ENCODE results near the gene ACSL3.

Gene ACSL3

GRCh38 chr2:222920657-222921186 is 59.9 kb downstream of the ACSL3 start:
- TF ChIP-seq CTCF (IDR thresholded peaks at IDR 0.05; ENCODE audit: control extremely low read depth, extremely low read depth, low read depth, missing control alignments) = no peak
- POLR2A ChIA-PET = no interaction called here
- CTCF ChIA-PET = interaction anchor here (1.0 to 1.3 kb wide), 2 partner anchors 11 to 18 kb away, joined by 3 to 7 read pairs; no protein-coding TSS in a partner anchor

GRCh38 chr2:222922019-222922800 is 61.4 kb downstream of the ACSL3 start:
- ChIA-PET POLR2A (no interaction called here), CTCF (interaction anchor here (0.9 to 2.5 kb wide), 8 partner anchors 9 to 231 kb away, joined by 3 to 10 read pairs (median 4); no protein-coding TSS in a partner anchor)
- no peak for TF ChIP-seq CTCF (IDR thresholded peaks at IDR 0.05; ENCODE audit: control extremely low read depth, extremely low read depth, low read depth, missing control alignments)
- DNase-seq (ENCODE audit: extremely low spot score) = no peak

More at GRCh38 chr2:222920657-222921186, 59.9 kb downstream of the ACSL3 start:
- DNase-seq (ENCODE audit: extremely low spot score) = no peak

GRCh38 chr2:222926915-222927314 is 66.1 kb downstream of the ACSL3 start:
- TF ChIP-seq CTCF (IDR thresholded peaks at IDR 0.05; ENCODE audit: control extremely low read depth, extremely low read depth, low read depth, missing control alignments) = no peak
- ChIA-PET POLR2A (no interaction called here), CTCF (interaction anchor here (1.0 to 2.0 kb wide), 2 partner anchors 22 to 23 kb away, joined by 3 to 5 read pairs; no protein-coding TSS in a partner anchor)
- DNase-seq (ENCODE audit: extremely low spot score) = no peak

- POLR2A ChIA-PET = no interaction called here
- CTCF ChIA-PET = interaction anchor here (1.0 to 2.0 kb wide), 2 partner anchors 11 to 22 kb away, joined by 5 to 8 read pairs; no protein-coding TSS in a partner anchor
- DNase-seq (ENCODE audit: extremely low spot score) = no peak
- TF ChIP-seq CTCF (IDR thresholded peaks at IDR 0.05; ENCODE audit: control extremely low read depth, extremely low read depth, low read depth, missing control alignments) = no peak
These were observed 66.8 kb downstream of the ACSL3 start for GRCh38 chr2:222927600-222927999.

- POLR2A ChIA-PET = no interaction called here
- no peak for DNase-seq (ENCODE audit: extremely low spot score)
- CTCF ChIA-PET = interaction anchor here (1.0 kb wide), 1 partner anchor 11 kb away, joined by 8 read pairs; no protein-coding TSS in a partner anchor
- no peak for TF ChIP-seq CTCF (IDR thresholded peaks at IDR 0.05; ENCODE audit: control extremely low read depth, extremely low read depth, low read depth, missing control alignments)
These were observed 67.5 kb downstream of the ACSL3 start for GRCh38 chr2:222928335-222928734.

- TF ChIP-seq CTCF (IDR thresholded peaks at IDR 0.05; ENCODE audit: control extremely low read depth, extremely low read depth, low read depth, missing control alignments) = no peak
- CTCF ChIA-PET = interaction anchor here (0.9 to 1.2 kb wide), 9 partner anchors 8 to 240 kb away, joined by 3 to 5 read pairs (median 3); no protein-coding TSS in a partner anchor
- no peak for DNase-seq (ENCODE audit: extremely low spot score)
- POLR2A ChIA-PET = interaction anchor here (0.6 kb wide), 1 partner anchor 951 kb away, joined by 3 read pairs; no protein-coding TSS in a partner anchor
These were observed 70.0 kb downstream of the ACSL3 start for GRCh38 chr2:222930862-222931261.
